Measurements from ENCODE around the gene HUWE1.
"Not testable (repeated sequence)": the region's sequence is repeated elsewhere in the genome, so short reads cannot be mapped to it uniquely, and the experiment has no call there.

Gene HUWE1

DNA sequence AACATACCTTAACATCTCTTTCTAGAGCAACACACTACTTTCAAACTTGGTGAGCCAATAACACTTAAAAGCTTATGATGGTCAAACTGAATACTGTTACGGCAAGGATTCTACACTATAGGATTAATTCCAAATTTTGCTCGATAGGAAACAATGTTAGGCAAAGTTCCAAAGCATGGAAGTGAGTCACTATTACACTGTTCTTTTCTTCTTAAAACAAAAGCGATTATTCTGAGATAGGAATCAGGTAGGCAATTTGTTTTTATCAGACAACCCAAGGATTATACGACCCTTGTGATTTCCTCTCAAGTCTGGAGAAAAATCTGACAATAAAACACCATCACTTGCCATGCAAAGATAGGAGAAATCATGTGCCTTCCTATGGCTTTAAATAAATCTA, 81.5 kb downstream of the HUWE1 start:
- DNase-seq, result no peak

DNA sequence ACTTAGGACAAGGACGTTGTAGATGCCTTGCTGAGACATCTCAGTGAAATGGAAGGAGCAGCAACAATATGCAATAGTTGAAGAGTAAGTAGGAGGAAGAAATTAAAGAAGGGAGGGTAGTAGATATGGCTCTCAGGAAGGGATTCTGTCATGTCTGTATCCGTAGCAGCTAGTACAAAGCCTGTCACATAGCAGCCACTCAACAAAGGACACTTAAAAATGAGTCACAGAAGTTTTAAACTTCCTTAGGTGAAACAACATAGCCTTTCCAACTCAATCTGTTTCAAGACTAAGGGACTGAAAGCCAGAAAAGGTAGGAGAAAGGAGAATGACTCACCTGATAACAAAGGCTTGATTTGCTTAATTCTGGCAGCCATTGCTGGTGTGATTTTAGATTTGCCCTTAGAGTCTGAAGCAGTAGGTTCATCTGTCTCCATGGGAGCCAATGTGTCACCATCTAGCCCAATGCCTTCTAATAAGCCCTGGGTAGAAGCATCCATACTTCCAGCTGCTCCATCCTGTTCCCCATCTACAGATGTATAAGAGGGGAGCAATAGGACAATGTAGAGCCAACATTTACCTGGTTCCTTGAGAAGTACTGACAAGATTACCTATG, 86.6 kb downstream of the HUWE1 start:
- DNase-seq, result no peak

DNA sequence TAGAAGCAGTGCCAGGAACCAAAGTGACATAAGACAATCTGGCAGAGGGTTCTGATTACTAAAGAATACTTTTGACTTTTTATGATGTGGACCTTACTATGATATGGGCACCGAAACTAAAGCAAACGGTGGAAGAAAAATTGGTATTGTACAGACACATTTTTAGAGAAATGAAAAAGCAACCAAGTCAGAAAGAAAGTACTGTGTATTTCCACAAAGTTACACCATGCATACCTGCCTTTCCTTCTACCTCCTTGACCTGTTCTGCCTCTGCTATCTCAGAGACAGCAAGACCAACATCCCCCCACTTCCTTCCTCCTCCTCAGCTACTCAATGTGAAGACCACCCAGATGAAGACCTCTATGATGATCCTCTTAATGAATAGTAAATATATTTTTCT, 88.3 kb downstream of the HUWE1 start:
- no peak for DNase-seq

GRCh38 chrX:53595266-53595810, 91.2 kb downstream of the HUWE1 start:
- DNase-seq, result no peak

DNA sequence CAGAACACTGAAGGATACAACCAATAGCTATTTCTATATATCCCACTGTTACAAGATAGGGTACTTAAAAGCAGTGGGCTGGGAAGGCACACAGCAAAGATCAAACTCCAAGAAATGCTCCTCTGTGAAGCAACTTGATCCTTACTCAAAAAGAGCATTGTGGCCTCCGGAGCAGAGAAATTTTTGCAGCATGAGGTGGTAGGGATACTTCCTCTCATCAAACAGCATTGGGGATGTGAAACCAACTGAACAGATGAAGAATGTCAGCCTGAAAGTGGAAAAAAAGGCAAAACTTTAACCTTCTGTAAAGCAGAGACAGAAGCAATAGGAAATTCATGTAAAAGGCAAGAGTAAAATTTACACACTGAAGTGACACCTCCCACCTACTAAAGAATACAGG, 92.2 kb downstream of the HUWE1 start:
- DNase-seq, result no peak

DNA sequence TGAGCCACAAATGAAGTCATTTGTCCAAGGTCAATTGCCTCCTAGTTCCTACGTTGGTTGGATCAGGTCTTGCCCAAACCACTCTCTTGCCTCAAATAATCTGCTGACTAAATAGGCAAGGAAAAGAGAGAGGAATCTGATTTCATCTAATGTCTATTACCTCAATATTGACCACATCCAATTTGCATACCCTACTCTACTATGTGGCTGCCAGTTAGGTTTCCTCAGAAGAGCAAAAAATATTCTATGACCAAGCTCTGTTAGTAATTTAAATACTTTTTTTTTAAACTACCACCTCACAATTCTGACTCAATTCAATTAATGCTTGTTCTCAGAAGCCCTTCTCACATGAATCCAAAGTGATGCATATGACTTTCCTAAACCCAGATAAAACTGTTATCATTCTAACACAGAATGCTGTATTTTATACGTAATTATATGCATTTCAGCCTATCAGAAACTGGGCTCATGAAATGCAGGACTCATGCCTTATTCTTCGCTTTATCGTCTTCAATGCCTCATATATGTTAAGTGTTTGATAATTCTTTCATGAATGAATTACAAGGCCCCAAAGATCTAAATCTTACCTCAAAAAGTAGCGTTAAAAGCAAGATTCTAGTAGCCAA, 98.6 kb downstream of the HUWE1 start:
- DNase-seq, result no peak

DNA sequence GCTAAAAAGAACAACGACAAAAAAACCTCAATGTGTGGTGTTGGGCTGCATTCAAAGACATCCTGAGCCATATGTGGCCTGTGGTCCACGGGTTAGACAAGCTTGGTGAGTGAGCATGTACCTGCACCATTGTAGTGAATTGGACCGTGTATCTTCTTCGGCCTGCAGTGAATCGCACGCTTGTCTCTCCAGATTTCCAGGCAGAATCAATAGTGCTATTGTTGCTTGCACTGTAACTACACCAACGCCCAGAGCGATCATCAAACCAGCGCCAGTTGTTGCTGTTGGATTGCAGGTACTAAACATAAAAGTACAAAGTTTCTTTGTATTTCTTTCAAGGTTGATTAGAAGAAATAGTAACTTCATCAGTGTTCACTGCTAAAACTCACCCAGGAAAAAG, 101.6 kb downstream of the HUWE1 start:
- DNase-seq, result no peak

GRCh38 chrX:53583571-53583970, 102.9 kb downstream of the HUWE1 start:
- DNase-seq, result no peak

GRCh38 chrX:53580742-53581504, 105.6 kb downstream of the HUWE1 start:
- DNase-seq, result no peak

- no peak for DNase-seq
Measured at GRCh38 chrX:53571494-53571893, 115.0 kb downstream of the HUWE1 start.

DNA sequence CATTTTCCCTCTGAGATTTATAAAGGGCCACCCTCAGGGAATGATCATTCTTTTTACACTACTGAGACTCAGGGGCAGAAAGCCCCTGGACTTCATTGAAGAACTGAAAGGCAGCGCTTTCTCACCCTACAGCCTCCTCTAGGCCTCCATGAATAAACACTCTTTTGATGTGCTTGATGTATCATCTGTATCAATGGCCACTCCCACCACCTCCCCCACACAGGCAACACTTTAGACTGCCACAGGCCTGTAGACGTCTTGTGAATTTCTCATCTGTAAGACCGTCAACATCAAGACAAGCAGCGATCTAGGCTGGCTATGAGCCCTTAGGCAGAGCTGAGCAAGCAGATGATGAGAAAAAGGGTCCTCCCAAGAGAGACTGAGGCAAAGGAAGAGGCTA, 123.2 kb downstream of the HUWE1 start:
- DNase-seq, result no peak

- DNase-seq, result no peak
Measured at GRCh38 chrX:53561912-53562311, 124.6 kb downstream of the HUWE1 start.

DNA sequence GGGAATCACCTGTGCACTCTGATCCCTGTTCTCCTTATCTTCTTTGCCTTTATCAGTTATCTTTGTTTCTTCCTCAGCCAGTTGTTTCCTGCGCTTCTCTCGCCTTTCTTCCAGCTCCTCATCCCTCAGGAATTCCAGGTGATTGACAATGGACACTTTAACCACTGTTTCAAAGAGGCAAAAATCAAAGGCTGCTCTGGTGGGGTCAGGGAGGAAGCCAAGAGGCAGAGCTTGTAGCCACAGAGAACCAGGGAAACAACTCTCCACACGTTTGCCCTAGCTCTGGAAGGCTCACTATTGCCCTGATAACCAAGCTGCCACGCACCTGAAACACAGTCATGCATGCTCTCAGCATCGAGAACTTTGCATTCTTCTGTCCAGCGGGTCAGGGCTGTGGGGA, 127.9 kb downstream of the HUWE1 start:
- no peak for DNase-seq

GRCh38 chrX:53556868-53557267, 129.7 kb downstream of the HUWE1 start:
- DNase-seq, result no peak

DNA sequence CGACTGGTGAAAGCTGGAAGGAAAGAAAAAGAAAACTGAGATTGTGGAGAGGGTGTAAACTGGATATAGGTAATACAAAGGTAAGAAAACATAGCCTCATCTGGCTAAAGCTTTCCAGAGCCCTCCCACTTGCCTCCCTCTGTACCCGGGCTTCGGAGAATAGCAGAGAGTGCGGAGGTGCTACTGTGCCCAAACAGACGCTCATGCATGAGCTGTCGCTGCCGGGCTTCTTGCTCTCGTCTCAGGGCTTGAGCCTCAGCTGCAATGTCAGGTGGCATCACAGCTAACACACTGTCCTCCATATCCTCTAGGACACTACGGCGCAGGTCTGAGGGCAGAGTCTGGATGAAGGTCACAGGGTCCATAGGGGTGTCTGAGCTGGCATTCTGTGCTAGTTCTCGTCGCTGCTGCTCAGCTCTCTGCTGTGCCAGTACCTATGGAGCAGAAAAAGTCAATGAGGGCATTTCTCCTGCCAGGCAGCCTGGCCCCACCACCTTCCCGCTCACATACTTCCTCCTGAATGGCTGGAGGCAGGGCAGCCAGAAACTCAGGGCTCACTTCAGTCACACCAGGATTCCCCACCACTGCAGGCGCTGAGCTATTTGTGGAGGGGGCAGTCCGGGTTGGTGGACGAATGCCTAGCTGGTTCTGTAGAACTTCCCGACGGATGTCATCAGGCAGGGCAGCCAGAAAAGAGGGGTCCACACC, 135.6 kb downstream of the HUWE1 start:
- no peak for DNase-seq

- no peak for DNase-seq
Measured at GRCh38 chrX:53547668-53548067, 138.9 kb downstream of the HUWE1 start.

DNA sequence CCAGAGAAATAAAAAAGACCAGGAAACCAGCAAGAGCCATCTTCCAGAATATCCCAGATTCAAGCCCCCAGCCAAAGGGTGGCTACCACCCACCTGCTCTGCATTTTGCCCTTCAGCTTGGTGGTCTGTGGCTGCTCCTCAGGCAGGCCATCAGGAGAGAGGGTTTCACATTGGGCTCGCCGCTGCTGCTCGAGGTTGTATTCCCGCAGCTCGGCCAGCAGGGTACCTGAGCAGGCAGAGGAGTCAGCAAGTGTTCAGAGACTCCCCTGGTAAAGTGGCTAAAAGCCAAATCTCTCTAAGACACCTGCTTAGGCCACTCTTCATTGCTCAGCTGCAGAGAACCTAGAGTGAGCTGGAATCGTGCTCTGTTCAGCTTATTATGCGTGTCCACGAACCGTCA, 141.6 kb downstream of the HUWE1 start:
- no peak for DNase-seq

DNA sequence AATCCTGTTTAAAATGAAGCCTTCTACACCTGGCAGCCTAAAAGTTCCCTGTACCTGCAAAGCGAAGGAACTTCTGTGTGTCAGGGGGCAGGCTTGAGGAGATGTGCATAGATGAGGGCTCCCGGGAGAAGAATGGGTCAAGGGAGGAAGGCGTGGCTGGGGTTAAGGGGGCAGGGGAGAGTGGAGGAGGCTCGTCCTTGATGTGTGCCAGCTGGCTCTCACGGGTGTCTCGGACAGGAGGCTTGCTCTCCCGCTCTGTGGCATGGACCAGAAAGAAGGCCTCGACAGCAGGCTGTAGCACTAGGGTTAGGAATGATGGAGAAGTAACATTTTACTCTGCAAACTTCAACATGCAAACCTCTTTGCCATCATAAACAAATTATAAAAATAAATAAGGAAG, 147.7 kb downstream of the HUWE1 start:
- DNase-seq, result no peak

GRCh38 chrX:53531255-53531966, 155.1 kb downstream of the HUWE1 start:
- not testable (repeated sequence) for DNase-seq

- no peak for DNase-seq
Measured at GRCh38 chrX:53526999-53527398, 159.5 kb downstream of the HUWE1 start.

- DNase-seq, result no peak
Measured at GRCh38 chrX:53511322-53511721, 175.2 kb downstream of the HUWE1 start.

GRCh38 chrX:53504035-53504434, 182.5 kb downstream of the HUWE1 start:
- DNase-seq, result not testable (repeated sequence)

DNA sequence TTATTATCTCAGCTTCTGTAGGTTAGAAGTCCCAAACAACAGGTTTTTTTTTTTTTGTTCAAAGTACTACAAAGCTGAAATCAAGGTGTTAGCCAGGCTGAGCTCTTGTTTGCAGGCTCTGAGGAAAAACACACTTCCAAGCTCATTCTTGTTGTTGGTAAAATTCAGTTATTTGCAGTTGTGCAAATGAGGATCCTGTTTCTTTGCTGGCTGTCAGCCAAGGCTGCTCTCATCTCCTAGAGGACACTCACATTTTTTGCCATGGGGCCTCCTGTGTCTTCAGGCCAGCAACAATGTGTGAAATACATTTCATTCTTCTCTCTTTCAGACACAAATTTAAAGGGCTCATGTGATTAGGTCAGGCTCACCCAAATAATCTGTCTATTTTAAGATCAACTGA, 192.1 kb downstream of the HUWE1 start:
- no peak for DNase-seq

Data from activated CD4-positive, alpha-beta T cell treated with anti-CD3 and anti-CD28 coated beads, Interleukin-2, amount 50 U/mL, for 48 hours (primary cell).